Cortex of kidney (tissue), 1 donor: ENCODE results near the gene SNX22.
"Not testable (repeated sequence)": the region's sequence is repeated elsewhere in the genome, so short reads cannot be mapped to it uniquely, and the experiment has no call there.

Experiments used
- DNase-seq: peaks from one replicate; lab custom pipeline; 2025; lab: John Stamatoyannopoulos, UW

Gene SNX22

GRCh38 chr15:64151727-64152506 lies at the start of gene SNX22:
SNX22 (plus strand) TSS chr15:64151731; CDS start chr15:64151776, 45 bp downstream.
- DNase-seq: no peak

DNA sequence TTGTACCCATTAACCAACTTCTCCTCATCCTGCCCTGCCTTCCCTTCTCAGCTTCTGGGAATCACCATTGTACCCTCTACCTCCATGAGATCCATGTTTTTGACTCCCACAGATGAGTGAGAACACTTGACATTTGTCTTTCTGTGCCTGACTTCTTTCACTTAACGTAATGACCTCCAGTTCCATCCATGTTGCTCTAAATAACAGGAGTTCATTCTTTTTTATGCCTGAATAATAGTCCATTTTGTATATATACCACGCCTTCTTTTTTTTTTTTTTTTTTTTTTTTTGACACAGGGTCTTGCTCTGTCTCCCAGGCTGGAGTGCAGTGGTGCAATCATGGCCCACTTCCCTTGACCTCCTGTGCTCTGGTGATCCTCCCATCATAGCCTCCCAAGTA lies 49.0 kb upstream of the SNX22 start:
- no peak for DNase-seq

- DNase-seq: no peak
Observed at GRCh38 chr15:64105113-64105704, 46.3 kb upstream of the SNX22 start.

DNA sequence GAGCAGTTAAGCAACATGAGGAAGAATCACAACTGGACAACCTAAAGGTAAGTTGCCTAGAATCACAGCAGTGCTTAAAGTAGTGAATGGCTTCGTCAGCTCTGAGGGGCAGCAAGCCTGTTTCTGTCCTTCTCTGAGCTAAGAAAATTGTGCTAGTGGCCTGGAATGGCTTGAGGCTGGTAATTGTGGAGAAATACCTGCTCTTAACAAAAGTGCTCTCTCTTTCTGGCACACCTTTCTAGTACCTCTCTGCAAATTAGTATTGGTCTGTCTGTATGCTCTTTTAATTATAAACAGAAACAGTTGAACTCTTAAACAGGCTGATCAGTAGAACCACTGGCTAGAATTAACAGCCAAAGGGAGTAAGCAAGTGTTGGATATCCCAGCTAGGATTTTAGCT lies 44.2 kb upstream of the SNX22 start:
- DNase-seq: no peak

DNA sequence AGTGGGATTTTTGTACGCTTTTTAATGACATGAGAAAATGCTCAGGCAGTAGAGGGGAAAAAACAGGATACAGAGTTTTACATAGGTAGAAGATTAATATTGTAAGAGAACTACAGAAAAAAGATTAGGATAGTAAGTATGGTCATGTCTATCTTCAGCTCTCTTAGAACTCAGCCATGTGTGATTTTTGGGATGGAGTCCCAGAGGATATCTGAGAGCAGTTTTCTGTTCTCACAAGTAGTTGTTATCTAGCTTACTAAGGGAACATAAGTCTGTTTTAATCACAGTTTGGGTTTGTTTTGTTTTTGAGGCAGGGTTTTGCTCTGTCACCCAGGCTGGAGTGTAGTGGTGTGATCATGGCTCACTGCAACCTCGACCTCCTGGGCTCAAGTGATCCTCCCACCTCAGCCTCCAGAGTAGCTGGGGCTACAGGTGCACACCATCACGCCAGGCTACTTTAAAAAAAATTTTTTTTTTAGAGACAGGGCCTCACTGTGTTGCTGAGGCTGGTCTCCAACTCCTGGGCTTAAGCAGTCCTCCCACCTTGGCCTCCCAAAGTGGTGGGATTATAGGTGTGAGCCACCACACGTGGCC lies 41.3 kb upstream of the SNX22 start:
- not testable (repeated sequence) for DNase-seq

DNA sequence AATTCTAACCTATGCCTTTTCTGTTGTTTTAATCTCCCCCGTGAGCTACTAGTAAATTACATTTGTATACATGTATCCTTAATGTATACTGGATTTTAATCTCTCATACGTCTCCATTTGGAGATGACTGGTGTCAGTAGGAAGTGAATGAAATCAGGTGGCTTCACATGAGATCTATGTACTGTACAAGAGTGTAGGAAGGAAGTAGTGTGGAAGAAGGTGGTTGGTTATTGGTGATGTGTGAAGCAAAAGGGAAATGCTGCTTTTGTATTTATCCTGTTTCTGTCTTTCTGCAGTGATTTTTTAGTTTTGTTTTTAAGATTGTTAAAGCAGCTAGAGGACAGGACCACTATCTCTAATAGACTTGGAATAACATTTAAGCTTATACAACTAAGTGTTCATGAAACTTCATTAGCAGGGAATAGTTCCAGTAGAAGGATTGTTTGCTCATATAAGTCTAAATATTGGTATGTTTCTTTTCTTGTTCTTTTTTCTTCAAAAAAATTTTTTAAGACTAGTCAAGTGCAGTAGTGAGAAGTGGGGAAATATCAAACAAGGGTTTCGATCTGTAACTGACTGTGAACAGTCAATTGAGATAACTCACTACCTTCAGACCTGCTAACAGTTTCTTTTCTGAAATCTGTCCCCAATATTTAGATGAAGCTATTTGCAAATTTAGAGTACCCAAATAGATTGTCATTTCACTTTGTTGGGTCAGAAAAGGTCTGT lies 40.4 kb upstream of the SNX22 start:
- no peak for DNase-seq

- no peak for DNase-seq
Observed at GRCh38 chr15:64111679-64112050, 39.9 kb upstream of the SNX22 start.

GRCh38 chr15:64112073-64112772 lies 39.3 kb upstream of the SNX22 start:
- no peak for DNase-seq

DNA sequence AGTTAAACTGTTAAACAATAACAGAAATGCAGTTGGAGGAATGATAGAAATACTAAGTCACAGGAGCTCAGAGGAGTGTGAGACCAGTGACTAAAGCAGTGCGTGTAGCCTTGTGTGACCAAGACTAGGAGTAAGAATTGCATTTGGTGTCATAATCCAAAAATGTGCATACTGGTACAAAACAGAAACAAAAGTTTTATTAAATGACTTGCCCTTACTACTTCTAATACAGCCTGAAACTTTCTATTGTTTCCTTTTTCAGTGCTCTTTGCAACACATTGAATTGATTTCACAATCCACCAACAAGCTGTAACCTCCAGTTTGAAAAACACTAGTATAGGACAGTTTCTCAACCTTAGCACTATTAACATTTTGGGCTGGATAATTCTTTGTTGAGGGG lies 38.6 kb upstream of the SNX22 start:
- DNase-seq: no peak

DNA sequence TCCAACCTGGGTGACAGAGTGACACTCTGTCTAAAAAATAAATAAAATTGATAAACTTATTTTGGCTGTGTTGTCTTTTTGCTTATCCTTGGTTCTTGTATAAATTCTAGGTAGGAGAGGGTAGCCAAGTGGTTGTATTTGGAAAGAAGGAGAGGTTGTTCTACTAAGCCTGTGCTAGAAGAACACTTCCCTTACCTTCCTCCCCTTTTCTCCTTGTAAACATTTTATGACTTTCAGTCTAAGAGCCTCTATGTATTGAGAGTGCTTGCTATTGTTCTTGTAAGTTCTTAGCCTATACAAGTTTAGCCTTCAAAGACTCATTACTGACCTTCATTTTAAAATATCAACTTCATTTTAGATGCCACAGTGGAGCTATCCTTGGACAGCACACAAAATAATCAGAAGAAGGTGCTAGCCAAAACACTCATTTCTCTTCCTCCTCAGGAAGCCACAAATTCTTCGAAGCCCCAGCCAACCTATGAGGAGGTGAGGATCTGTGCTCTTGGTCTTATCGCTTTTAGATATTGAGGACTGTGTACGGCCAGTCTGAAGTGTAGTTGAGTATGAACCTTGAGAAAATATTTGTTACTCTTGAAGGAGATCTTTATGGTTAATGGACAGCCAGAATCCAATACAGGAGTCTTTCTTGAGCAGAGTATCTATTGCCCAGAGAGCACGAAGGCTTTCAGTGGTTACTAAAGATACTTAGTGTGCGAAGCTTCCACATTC lies 33.6 kb upstream of the SNX22 start:
- DNase-seq: no peak

DNA sequence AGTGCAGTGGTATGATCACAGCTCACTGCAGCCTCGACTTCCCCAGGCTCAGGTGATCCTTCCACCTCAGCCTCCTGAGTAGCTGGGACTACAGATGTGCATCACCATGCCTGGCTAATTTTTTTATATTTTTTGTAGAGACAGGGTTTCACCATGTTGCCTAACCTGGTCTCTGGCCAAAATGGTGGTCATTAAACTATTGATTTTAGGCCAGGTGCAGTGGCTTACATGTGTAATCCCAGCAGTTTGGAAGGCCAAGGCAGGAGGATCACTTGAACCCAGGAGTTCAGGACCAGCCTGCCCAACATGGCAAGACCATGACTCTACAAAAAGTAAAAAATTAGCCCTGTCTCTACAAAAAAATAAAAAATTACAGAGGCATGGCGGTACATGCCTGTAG lies 31.2 kb upstream of the SNX22 start:
- DNase-seq: not testable (repeated sequence)

GRCh38 chr15:64121614-64122013 lies 29.9 kb upstream of the SNX22 start:
- no peak for DNase-seq

DNA sequence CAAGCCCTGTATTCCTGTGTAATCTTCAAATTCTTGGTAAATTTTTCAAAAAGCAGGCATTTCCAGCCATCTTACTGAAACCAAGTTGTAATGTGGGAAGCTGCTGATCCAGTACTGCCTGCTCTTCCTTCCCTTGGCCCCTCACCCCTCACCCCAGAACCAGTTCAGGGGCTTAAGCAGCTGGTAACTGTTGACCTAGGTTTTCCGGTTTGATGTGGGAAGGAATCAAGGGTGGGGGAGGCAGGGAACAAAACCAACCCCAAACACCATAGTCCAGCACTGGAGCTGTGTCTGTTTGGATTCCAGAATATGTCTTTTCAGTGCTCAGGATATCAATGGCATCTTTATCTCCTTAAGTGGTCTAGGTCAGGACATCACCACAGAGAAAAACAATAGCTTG lies 29.1 kb upstream of the SNX22 start:
- no peak for DNase-seq

- no peak for DNase-seq
Observed at GRCh38 chr15:64122936-64123351, 28.6 kb upstream of the SNX22 start.

GRCh38 chr15:64125978-64126377 lies 25.6 kb upstream of the SNX22 start:
- DNase-seq: no peak

DNA sequence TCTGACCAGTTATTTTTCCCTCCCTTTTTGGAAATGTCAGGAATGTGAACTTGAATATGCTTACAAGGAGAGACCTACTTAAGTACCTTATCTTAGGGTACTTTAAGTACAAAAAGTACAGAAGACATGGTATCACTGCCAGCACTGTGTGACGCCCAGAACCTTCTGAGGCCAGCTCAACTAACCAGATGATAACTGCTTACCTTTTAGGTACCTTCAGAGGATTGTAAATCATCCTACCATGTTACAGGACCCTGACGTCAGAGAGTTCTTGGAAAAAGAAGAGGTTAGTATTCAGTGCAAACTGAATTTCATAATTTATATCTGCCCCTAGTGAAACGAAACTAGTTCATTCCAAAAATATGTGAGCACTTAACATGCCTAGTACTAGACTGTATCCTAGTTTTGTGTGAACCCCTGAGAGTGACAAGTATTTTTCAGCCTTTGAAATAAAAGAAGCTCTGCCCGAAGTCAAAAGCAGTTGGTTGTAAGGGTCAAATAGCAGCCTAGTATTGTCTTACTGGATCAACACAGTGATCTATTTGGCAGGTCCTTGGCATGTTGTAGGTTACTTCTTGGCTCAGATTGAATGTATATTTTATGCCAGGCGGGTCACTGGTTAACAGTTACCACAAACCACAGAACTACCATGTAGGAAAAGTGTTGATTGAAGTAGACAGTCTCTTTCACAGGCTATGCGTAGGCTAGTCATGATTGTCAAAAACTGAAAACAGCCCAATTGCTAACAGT lies 23.8 kb upstream of the SNX22 start:
- no peak for DNase-seq

- DNase-seq: no peak
Observed at GRCh38 chr15:64130159-64130558, 21.4 kb upstream of the SNX22 start.

GRCh38 chr15:64131547-64131946 lies 20.0 kb upstream of the SNX22 start:
- DNase-seq: no peak

- no peak for DNase-seq
Observed at GRCh38 chr15:64132217-64132616, 19.3 kb upstream of the SNX22 start.

GRCh38 chr15:64133623-64134344 lies 17.7 kb upstream of the SNX22 start:
- DNase-seq: no peak
